HG02571 (cell line): ENCODE data around the gene IRF8.

Experiments used
- ATAC-seq: cut with Tn5 transposase; IDR thresholded peaks from one replicate; pipeline ENCODE4 v1.9.1; 2021; ENCODE audit warnings: mild to moderate bottlenecking, moderate library complexity; ENCODE audit not compliant: unreplicated experiment

IRF8 gene

GRCh38 chr16:85911251-85911930 is 12.4 kb downstream of the IRF8 start:
- ATAC-seq, result no peak

GRCh38 chr16:85912211-85912974 is 13.4 kb downstream of the IRF8 start:
- no peak for ATAC-seq

DNA sequence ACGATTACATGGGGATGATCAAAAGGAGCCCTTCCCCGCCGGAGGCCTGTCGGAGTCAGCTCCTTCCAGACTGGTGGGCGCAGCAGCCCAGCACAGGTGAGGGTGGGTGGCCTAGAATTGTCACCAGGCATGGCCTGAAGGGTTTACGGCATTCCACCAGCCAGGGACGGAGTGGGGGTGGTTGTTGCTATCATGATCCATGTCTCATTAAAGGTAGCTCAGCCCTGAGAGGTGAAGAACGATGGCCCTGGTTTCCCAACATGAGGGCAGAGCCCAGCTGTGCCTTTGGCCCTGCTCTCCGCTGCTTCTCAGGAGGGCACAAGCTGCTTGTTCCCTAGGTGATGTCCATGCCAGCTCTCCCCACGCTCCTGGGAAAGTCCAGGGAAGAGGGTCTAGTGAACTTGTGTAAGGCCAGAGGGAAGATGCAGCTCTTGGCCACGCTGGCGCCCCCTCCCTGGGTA is 14.2 kb downstream of the IRF8 start:
- no peak for ATAC-seq

DNA sequence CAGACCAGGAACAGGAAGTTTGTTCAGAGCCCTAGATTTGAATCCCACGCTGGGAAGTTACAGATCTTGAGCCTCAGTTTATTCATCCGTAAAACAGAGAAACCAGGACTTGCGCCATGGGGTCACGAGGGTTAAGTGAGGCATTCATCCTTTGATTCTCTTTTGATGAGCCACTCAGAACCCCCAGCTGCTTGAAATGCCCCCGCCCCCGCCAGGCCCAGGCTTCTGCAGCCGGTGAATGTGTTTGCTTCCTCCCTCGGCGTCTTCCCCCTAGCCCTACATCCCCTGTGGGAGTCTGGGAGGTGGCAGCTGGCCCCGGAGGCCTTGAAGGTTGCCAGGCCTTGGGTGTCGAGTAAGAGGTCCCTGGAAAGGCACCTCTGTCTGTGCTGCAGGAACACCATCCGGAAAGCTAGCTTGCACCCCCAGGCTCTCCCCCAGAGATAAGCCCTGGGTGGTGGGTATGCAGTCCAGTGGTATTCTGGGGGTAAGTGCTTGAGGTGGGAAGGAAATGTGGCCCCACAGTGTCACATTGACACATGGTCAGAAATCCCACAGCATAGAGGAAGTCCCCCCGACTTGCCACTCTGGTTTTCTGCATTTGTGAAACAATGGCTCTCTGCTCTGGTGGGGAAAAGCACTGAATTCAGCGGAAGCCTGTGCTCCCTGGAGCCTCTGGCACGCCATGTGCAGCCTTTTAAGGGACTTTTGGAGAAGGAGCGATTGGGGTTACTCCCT is 14.9 kb downstream of the IRF8 start:
- ATAC-seq, result no peak

GRCh38 chr16:85914423-85914794 is 15.4 kb downstream of the IRF8 start:
- no peak for ATAC-seq

DNA sequence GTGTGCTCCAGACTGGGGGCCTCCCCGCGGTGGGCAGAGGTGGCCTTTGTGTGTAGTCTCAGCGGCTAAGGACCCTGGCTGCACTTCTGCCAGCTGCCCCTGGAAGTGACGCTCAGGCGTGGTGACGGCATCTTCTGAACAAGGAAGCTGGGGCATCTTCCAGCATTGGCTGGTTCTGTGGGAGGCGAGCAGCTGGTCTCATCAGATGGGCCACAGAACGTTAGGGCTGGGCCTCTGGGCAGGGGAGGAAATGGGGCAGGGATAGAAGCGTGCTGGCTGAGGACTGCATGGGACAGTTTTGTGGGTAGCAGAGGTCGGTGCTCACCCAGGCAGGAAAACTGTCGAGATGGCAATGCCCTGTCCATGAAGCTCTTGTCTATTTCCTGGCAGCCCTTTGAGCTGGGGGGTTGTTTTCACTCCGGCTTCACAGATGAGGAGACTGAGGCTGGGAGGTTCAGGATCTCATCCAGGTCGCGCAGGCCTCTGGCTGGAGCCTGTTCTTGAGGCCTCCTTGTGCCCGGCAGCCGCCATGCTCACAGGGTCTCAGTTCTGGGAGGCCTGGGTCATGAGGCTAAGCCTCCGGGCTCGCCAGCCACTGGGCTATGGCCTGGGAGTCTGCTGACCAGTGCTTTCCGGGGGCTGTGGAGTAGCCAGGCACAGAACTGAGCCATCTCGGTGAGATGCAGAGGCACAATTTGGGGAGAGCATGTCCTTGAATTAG is 16.3 kb downstream of the IRF8 start:
- no peak for ATAC-seq

- ATAC-seq, result no peak
Measured at GRCh38 chr16:85916141-85916890, 17.4 kb downstream of the IRF8 start.

DNA sequence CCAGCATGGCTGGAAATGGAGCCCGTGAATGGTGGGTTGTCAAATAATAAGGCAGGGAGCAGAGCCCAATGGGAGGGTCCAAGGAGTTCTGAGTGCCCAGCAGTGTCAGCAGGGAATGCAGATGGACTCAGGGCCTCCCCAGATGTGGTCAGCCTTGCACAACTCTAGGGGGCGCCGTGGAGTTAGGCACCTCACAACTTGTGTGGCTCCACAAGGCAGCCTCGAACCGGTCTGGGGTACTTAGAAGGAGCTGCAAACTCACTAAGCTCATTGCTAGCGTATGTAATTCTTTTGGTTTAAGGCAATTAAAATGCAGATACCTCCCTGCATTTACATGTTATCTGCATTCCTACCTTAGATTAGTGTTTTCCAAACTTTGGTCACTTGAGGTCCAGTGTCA is 18.1 kb downstream of the IRF8 start:
- no peak for ATAC-seq

DNA sequence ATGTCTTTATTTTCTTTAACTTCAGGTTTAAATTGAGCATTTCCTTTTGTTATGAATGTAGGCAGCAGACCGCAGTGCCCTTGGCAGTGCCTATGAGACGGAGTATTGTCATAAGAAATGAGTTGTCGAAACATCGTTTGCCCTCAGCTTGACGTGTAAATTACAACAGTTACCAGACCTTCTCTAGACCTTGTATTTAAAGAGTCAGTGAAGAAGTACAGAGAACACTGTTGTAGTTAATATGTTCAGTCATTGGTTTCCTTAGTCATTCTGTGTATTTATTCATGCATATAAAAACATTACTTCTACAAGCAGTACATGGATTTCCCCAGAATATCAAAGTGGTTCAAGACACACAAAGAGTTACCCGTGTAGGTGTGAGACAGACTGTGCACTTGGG is 19.0 kb downstream of the IRF8 start:
- ATAC-seq, result no peak

GRCh38 chr16:85918436-85918835 is 19.5 kb downstream of the IRF8 start:
- ATAC-seq, result no peak

GRCh38 chr16:85919271-85920267 is 20.6 kb downstream of the IRF8 start:
- no peak for ATAC-seq

DNA sequence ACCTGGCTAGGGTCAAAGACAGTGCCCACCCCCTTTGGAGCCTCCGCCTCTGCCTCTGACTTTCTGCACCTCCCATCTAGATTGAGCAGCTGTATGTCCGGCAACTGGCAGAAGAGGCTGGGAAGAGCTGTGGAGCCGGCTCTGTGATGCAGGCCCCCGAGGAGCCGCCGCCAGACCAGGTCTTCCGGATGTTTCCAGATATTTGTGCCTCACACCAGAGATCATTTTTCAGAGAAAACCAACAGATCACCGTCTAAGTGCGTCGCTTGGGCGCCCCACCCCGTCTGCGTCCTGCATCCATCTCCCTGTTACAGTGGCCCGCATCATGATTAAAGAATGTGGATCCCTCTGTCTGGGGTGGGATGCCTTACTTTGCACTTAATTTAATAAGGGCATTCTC is 22.1 kb downstream of the IRF8 start:
- ATAC-seq, result no peak

- ATAC-seq, result no peak
Measured at GRCh38 chr16:85923153-85924021, 24.4 kb downstream of the IRF8 start.

DNA sequence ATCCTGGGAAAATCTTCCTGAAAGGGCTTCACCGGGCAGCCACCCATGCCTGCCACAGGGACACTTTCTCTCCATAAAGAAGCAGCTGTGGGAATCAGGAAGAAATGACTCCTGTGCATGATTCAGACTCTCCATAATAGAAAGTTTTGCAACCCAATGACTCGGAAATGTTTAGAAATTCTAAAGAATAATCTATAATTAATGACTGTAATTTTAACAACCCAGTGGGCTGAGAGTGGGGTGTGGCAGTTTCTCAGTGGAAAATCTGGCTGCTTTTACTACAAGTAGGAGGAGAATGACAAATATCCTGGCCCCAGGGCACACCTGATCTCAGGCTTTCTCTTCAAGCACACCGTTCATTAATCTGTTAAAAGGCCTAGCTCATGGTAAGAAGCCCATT is 25.7 kb downstream of the IRF8 start:
- no peak for ATAC-seq

DNA sequence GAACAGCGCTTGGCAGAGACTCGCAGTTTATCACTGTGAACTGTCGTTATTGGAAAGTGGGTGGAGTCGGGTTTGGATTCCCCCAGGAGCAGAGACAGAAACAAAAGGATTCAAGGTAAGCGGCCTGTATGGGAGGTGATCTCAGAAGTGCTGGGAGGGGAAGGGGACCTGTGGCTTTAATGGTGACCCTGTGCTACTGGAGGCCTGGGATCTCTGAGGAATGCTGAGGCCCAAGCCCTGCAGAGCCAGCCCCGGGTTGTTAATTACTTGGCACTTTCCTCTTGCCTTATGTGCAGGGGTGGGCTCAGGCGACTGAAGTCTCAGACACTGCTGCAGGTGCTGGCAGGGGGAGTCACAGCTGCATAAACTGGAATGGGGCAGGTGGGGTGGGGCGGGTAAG is 27.4 kb downstream of the IRF8 start:
- ATAC-seq, result no peak

DNA sequence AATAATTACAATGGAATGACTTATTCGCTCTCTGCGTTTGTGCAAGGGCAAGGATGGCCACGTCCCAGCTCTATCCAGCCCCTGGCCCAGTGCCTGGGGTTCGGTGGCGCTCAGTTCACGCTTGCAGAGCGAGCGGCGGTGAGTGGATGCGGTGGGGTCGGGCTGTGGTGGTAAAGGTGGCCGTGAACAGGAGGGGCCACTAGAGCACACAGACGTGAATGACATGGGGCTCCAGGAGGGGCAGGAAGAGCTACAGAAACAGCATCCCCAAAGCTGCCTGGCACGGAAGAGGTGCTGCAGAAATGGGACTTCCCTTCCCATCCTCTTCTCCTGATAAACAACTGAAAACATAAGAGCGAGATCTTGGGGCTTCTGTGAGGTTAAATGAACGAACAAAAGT is 28.4 kb downstream of the IRF8 start:
- no peak for ATAC-seq

DNA sequence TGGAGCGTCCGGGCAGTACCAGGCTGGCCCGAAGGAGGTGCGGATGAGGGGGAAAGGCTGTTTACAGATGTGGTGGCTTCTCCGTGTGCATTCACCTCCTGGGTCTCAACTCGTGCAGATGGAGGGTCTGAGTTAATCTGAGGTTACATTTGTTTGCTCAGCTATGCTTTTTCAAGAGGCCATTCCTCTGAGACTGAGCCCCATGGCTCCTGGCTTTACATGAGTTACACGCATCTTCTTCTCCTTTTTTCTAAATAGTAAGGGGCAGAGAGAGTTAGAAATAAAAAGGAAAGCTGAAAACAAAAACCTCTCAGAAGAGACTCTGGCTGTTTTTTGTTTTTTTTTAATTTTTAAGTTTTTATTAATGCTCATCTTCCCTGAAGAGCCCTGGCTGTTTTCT is 29.0 kb downstream of the IRF8 start:
- no peak for ATAC-seq

DNA sequence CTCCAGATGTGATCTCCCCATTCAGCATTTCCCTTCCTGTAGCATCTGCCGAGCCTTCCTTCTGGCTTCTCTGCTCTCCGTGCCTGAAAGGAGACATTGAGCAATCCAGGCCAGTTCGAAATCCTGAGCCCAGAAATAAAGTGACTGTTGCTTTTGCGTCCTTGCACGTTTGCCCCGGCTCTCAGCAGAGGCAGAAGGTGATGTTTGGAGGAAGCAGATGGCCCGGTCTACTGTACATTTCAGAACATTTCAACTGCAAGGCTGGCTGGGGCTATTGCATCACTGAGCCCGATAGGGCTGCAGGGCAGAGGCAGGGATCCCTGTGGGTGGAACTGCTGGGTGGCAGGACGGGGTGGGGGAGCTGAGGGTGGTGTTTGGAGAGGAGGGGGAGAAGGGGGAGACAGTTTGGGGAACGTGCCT is 29.4 kb downstream of the IRF8 start:
- ATAC-seq, result no peak
